K562 (cell line): ENCODE results near the gene NEMP1.

Experiments
- EZH2 ChIP-seq: IDR thresholded peaks from 2 replicates; pipeline ENCODE4 v1.6.1; 2012; ENCODE audit warnings: low read depth, mild to moderate bottlenecking, inconsistent platforms, low read length, borderline replicate concordance
- NR1H2 ChIP-seq: sonication (generic); formaldehyde crosslinking; IDR thresholded peaks from 2 replicates; pipeline ENCODE4 v1.4.0; 2020; ENCODE audit warnings: mild to moderate bottlenecking, missing genetic modification reagents
- RBBP5 ChIP-seq: fragments of 200-600 bp; sonication (generic); IDR thresholded peaks from 2 replicates; pipeline ENCODE4 v1.6.1; 2012; ENCODE audit warnings: borderline replicate concordance, mild to moderate bottlenecking, low read length, control low read depth, inconsistent platforms; ENCODE audit not compliant: insufficient read depth, poor library complexity, severe bottlenecking
- SP1 ChIP-seq: sonication (generic); formaldehyde crosslinking; IDR thresholded peaks from 2 replicates; pipeline ENCODE4 v1.8.1; 2022; ENCODE audit warnings: mild to moderate bottlenecking, missing genetic modification reagents
- ZNF197 ChIP-seq: fragments of 200-800 bp; sonication (Bioruptor generic); IDR thresholded peaks from 2 replicates; pipeline ENCODE4 v1.6.1; 2016; ENCODE audit warnings: low read depth, missing genetic modification characterization, missing compliant biosample characterization
- ZNF253 ChIP-seq: fragments of 250-450 bp; sonication (Bioruptor Pico); conservative IDR thresholded peaks from 2 replicates; pipeline ENCODE4 v1.6.1; 2021; ENCODE audit warnings: mild to moderate bottlenecking
- TF ChIP-seq, protein P1 (sequence below), 3 experiments: IDR thresholded peaks in 2 of 3; conservative IDR thresholded peaks in 1 of 3; 2 replicates each; pipeline ENCODE4 v1.5.1; 2011 to 2012; ENCODE audit warnings: low read length in 3 of 3, mild to moderate bottlenecking in 3 of 3, control low read depth in 2 of 3, improper control_type of control experiment in 1 of 3, inconsistent platforms in 1 of 3, low read depth in 1 of 3, mixed read lengths in 1 of 3, moderate library complexity in 1 of 3; ENCODE audit not compliant: insufficient read depth in 2 of 3
- TF ChIP-seq, protein P2 (sequence below): fragments of 250-450 bp; sonication (Bioruptor Pico); IDR thresholded peaks from 2 replicates; pipeline ENCODE4 v1.8.0; 2022; ENCODE audit warnings: inconsistent platforms, mild to moderate bottlenecking, moderate library complexity, borderline replicate concordance
- TF ChIP-seq, protein P3 (sequence below): sonication (generic); formaldehyde crosslinking; IDR thresholded peaks from 2 replicates; pipeline ENCODE4 v1.8.1; 2023; ENCODE audit warnings: mild to moderate bottlenecking, missing genetic modification reagents

DNA sequence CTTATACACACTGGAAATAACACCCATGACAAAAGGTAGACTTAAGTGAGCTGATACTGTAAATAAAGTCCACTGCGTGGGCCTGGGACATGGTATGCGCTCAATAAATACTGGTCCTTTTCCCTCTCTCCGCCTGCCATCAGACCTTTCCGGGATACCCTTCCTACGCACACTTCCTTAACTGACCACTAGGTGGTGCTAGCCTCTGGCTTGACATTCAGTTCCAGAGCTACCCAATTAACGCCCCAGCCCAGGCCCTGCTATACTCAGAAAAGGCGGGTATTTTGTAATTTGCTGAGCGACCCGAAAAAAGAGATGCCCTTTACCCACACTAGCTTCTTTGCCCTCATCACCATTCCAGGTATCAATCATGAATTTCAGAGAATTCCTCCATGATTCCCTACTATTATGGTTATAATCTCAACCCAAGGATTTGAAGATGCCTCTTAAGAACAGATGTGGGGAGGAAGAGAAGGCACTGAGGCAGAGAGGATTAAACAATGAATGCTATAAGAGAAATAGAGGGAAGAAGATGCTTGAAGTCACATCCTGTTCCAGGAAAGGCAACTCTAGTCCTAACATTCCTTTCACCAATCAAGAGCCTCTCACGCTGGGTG, 45.8 kb upstream of the NEMP1 start:
- no peak for TF ChIP-seq ZNF197 (CRISPR knock-in tag)
- TF ChIP-seq NR1H2 (CRISPR knock-in tag): no peak
- no peak for TF ChIP-seq ZNF253 (CRISPR knock-in tag)
- TF ChIP-seq EZH2: no peak
- TF ChIP-seq, protein P1, sequence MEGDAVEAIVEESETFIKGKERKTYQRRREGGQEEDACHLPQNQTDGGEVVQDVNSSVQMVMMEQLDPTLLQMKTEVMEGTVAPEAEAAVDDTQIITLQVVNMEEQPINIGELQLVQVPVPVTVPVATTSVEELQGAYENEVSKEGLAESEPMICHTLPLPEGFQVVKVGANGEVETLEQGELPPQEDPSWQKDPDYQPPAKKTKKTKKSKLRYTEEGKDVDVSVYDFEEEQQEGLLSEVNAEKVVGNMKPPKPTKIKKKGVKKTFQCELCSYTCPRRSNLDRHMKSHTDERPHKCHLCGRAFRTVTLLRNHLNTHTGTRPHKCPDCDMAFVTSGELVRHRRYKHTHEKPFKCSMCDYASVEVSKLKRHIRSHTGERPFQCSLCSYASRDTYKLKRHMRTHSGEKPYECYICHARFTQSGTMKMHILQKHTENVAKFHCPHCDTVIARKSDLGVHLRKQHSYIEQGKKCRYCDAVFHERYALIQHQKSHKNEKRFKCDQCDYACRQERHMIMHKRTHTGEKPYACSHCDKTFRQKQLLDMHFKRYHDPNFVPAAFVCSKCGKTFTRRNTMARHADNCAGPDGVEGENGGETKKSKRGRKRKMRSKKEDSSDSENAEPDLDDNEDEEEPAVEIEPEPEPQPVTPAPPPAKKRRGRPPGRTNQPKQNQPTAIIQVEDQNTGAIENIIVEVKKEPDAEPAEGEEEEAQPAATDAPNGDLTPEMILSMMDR (IDR thresholded peaks at IDR 0.05 in 2 of 3, conservative IDR thresholded peaks at IDR 0.05 in 1 of 3; ENCODE audit: insufficient read depth in 2 of 3, low read depth in 1 of 3, low read length in 3 of 3): peak; percentile 88 to 92 (median 91)
- TF ChIP-seq, protein P2, sequence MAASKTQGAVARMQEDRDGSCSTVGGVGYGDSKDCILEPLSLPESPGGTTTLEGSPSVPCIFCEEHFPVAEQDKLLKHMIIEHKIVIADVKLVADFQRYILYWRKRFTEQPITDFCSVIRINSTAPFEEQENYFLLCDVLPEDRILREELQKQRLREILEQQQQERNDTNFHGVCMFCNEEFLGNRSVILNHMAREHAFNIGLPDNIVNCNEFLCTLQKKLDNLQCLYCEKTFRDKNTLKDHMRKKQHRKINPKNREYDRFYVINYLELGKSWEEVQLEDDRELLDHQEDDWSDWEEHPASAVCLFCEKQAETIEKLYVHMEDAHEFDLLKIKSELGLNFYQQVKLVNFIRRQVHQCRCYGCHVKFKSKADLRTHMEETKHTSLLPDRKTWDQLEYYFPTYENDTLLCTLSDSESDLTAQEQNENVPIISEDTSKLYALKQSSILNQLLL (CRISPR knock-in tag): no peak
- no peak for TF ChIP-seq SP1 (CRISPR knock-in tag)
- TF ChIP-seq, protein P3, sequence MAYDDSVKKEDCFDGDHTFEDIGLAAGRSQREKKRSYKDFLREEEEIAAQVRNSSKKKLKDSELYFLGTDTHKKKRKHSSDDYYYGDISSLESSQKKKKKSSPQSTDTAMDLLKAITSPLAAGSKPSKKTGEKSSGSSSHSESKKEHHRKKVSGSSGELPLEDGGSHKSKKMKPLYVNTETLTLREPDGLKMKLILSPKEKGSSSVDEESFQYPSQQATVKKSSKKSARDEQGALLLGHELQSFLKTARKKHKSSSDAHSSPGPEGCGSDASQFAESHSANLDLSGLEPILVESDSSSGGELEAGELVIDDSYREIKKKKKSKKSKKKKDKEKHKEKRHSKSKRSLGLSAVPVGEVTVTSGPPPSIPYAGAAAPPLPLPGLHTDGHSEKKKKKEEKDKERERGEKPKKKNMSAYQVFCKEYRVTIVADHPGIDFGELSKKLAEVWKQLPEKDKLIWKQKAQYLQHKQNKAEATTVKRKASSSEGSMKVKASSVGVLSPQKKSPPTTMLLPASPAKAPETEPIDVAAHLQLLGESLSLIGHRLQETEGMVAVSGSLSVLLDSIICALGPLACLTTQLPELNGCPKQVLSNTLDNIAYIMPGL: no peak
- no peak for TF ChIP-seq RBBP5
